Airway epithelial cell (primary cell): Measurements from ENCODE around the gene RUSC2. TPM values are rescaled to one million over a fixed set of nuclear protein-coding genes. Genes with fewer than 3 reads are reported as not detected.

Source experiments
- total RNA-seq: library from RNA; depleted of rRNA; stranded (reverse); fragments of >200 nt; gene quantifications from 2 replicates; pipeline ENCODE4 v1.2.3, GENCODE V29; 2015

Gene RUSC2, protein sequence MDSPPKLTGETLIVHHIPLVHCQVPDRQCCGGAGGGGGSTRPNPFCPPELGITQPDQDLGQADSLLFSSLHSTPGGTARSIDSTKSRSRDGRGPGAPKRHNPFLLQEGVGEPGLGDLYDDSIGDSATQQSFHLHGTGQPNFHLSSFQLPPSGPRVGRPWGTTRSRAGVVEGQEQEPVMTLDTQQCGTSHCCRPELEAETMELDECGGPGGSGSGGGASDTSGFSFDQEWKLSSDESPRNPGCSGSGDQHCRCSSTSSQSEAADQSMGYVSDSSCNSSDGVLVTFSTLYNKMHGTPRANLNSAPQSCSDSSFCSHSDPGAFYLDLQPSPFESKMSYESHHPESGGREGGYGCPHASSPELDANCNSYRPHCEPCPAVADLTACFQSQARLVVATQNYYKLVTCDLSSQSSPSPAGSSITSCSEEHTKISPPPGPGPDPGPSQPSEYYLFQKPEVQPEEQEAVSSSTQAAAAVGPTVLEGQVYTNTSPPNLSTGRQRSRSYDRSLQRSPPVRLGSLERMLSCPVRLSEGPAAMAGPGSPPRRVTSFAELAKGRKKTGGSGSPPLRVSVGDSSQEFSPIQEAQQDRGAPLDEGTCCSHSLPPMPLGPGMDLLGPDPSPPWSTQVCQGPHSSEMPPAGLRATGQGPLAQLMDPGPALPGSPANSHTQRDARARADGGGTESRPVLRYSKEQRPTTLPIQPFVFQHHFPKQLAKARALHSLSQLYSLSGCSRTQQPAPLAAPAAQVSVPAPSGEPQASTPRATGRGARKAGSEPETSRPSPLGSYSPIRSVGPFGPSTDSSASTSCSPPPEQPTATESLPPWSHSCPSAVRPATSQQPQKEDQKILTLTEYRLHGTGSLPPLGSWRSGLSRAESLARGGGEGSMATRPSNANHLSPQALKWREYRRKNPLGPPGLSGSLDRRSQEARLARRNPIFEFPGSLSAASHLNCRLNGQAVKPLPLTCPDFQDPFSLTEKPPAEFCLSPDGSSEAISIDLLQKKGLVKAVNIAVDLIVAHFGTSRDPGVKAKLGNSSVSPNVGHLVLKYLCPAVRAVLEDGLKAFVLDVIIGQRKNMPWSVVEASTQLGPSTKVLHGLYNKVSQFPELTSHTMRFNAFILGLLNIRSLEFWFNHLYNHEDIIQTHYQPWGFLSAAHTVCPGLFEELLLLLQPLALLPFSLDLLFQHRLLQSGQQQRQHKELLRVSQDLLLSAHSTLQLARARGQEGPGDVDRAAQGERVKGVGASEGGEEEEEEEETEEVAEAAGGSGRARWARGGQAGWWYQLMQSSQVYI (N-terminal part only)
- total RNA-seq: 10.3 and 14.2 TPM in 2 replicates

GRCh38 chr9:35489313-35490154 lies at the start of gene RUSC2:
Gene RUSC2 (plus strand): TSS chr9:35490111. CDS start chr9:35546522, 56,411 bp downstream.

Other genes starting within 250 kb of the RUSC2 start
- 10.0 and 16.8 TPM in 2 replicates for gene TESK1, start 115.2 kb downstream of the RUSC2 start, total RNA-seq
- 0.56 TPM in 1 of 2 replicates, not detected in the other for gene CD72, start 128.3 kb downstream of the RUSC2 start, total RNA-seq
- gene SIT1, start 160.8 kb downstream of the RUSC2 start, total RNA-seq: not detected in 2 replicates
- gene RMRP, start 167.9 kb downstream of the RUSC2 start, total RNA-seq: 4,407 and 7,542 TPM in 2 replicates
- 8.7 and 13.0 TPM in 2 replicates for gene CCDC107, start 168.2 kb downstream of the RUSC2 start, total RNA-seq
- gene ARHGEF39, start 175.1 kb downstream of the RUSC2 start, total RNA-seq: 5.5 and 6.5 TPM in 2 replicates
- 39.5 and 44.6 TPM in 2 replicates for gene CA9, start 183.8 kb downstream of the RUSC2 start, total RNA-seq
- 256 and 320 TPM in 2 replicates for gene TPM2, start 199.8 kb downstream of the RUSC2 start, total RNA-seq
- gene TLN1, start 242.1 kb downstream of the RUSC2 start, total RNA-seq: 102 and 136 TPM in 2 replicates
- 41.8 and 47.8 TPM in 2 replicates for gene CREB3, start 242.6 kb downstream of the RUSC2 start, total RNA-seq